ENCODE measurements around the gene VPS37B.

VPS37B gene

GRCh38 chr12:122895704-122896636, at the start of gene VPS37B:
VPS37B (minus strand) TSS chr12:122896124; CDS start chr12:122896062, 62 bp downstream.
- TF ChIP-seq GATA2 (IDR thresholded peaks at IDR 0.05; ENCODE audit: low read depth, low read length) (no peak), GATA3 (IDR thresholded peaks at IDR 0.05; ENCODE audit: low read depth, low read length) (no peak)

- no peak for TF ChIP-seq GATA3 (IDR thresholded peaks at IDR 0.05; ENCODE audit: low read depth, low read length)
- no peak for TF ChIP-seq GATA2 (IDR thresholded peaks at IDR 0.05; ENCODE audit: low read depth, low read length)
Observed at GRCh38 chr12:122944605-122945592, 49.0 kb upstream of the VPS37B start.

GRCh38 chr12:122943196-122943595, 47.3 kb upstream of the VPS37B start:
- TF ChIP-seq GATA3 (IDR thresholded peaks at IDR 0.05; ENCODE audit: low read depth, low read length) (no peak), GATA2 (IDR thresholded peaks at IDR 0.05; ENCODE audit: low read depth, low read length) (no peak)

- TF ChIP-seq GATA2 (IDR thresholded peaks at IDR 0.05; ENCODE audit: low read depth, low read length), result no peak
- TF ChIP-seq GATA3 (IDR thresholded peaks at IDR 0.05; ENCODE audit: low read depth, low read length), result no peak
Observed at GRCh38 chr12:122942637-122943036, 46.7 kb upstream of the VPS37B start.

DNA sequence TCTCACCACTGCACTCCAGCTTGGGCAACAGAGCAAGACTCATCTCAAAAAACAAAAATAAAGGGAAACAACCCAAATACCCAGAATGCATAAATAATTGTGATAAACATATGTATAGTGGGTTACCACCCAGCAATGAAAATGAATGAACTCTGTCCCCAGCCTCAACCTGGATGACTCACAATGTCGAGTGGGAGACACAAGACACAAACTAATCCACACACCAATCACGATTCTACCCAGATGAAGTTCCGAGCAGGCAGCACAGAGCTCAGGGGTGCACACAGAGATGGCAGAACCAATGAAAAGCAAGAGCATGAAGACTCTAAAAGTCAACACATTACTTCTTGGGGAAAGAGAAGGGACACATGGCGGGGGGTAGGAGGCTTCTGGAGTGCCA, 43.2 kb upstream of the VPS37B start:
- TF ChIP-seq GATA2 (IDR thresholded peaks at IDR 0.05; ENCODE audit: low read depth, low read length) (no peak), GATA3 (IDR thresholded peaks at IDR 0.05; ENCODE audit: low read depth, low read length) (no peak)

- TF ChIP-seq GATA3 (IDR thresholded peaks at IDR 0.05; ENCODE audit: low read depth, low read length), result no peak
- TF ChIP-seq GATA2 (IDR thresholded peaks at IDR 0.05; ENCODE audit: low read depth, low read length), result no peak
Observed at GRCh38 chr12:122937622-122938091, 41.7 kb upstream of the VPS37B start.

- TF ChIP-seq GATA3 (IDR thresholded peaks at IDR 0.05; ENCODE audit: low read depth, low read length), result no peak
- TF ChIP-seq GATA2 (IDR thresholded peaks at IDR 0.05; ENCODE audit: low read depth, low read length), result no peak
Observed at GRCh38 chr12:122935318-122935717, 39.4 kb upstream of the VPS37B start.

DNA sequence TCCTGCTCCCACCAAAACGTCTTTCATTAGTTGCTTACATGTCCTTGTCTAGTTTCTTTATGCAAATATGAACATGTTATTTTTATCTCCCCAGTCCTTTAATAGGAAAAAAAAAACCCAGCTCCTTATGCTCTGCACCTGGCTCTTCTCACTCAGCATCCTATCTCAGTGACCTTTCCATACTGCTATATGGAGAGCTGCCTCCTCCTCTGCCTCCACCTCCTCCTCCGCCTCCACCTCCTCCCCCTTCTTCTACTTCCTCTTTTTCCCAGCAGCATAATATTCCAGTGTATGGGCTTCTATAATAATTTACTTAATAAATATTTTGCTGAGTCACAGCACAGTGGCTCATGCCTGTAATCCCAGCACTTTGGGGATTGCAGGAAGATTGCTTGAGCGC, 38.8 kb upstream of the VPS37B start:
- TF ChIP-seq GATA3 (IDR thresholded peaks at IDR 0.05; ENCODE audit: low read depth, low read length), result no peak
- TF ChIP-seq GATA2 (IDR thresholded peaks at IDR 0.05; ENCODE audit: low read depth, low read length), result no peak

DNA sequence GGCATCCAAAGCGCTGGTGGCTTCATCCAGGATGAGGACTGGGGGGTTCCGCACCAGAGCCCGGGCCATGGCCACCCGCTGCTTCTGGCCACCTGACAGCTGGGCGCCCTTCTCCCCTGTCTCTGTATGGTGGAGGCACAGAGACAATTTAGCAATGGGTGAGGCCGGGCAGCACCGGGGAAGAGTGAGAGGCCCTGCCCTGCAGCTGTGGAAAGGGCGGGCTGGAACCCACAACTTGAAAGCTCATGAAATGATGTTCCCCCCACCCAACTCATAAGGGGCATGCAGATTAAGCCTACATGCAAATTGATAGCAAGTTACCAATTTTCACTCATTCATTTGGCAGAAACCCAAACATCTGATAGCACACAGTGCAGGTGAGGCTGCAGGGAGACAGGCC, 36.3 kb upstream of the VPS37B start:
- no peak for TF ChIP-seq GATA3 (IDR thresholded peaks at IDR 0.05; ENCODE audit: low read depth, low read length)
- no peak for TF ChIP-seq GATA2 (IDR thresholded peaks at IDR 0.05; ENCODE audit: low read depth, low read length)

DNA sequence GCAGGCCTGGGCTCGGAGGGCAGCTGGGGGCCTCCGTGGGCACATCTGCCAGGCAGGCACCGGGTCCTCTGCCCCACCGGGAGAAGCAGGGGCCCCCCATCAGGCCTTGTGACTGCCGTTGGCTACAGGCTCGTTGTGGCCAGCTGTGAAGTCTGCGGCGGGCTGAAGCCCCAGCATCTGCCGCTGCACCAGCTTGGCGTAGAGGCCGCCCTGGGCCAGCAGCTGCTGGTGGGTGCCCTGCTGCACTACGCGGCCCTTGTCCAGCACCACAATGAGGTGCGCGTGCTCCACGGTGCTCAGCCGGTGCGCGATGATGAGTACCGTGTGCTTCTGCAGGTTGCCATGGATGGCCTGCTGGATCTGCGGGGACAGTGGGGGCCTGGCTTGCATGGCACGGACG, 33.9 kb upstream of the VPS37B start:
- TF ChIP-seq GATA3 (IDR thresholded peaks at IDR 0.05; ENCODE audit: low read depth, low read length) (no peak), GATA2 (IDR thresholded peaks at IDR 0.05; ENCODE audit: low read depth, low read length) (no peak)

DNA sequence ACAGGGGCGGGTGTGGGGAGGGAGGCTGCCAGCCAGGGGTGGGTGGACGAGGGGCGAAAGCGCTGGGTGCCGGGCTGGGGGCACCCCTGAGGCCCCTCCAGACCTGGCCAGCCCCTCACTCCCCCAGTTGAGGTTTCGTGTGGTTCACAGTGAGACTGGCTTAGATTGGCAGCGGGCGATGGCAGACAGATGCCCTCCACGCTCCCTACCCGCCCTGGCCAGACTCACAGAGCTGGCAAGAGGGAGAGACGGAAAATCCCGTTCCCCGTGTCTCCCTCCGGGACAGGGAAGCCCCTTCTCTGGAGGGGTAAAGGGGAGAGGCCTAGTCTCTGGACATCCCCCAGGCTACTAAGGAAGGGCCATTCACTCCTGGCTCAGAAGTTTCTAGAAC, 33.2 kb upstream of the VPS37B start:
- TF ChIP-seq GATA2 (IDR thresholded peaks at IDR 0.05; ENCODE audit: low read depth, low read length) (no peak), GATA3 (IDR thresholded peaks at IDR 0.05; ENCODE audit: low read depth, low read length) (no peak)

DNA sequence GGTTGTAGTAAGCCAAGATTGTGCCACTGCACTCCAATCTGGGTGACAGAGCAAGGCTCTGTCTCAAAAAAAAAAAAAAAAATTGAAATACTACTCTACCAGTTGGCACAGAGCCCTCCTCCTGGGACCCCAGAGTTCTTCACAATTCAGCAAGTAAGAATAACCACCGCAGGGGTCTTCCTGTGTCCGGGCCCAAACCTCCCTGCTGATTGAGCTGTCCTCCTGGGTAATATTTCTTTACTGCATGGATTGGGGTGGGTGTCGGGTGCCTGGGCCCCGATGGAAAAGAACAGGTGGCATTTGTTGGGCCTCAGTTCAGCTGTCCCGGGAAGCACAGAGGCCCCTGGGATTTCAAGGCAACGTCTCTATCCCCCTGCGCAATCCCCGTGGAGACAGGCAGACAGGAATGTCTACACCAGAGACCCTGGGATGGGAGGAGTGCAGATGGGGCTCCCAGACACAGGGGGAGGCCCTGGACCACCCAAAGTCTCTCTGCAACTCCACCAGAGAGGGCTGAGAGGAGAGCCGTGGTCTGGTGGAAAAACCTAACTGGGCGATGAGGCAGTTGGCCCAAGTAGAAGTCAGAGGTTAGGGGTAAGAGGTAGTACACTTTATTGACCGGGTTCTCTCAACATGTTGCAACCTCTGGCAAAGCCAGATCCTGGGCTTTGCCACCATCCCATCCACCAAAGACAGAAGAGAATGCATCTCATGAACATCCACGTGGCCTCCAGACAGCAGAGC, 32.7 kb upstream of the VPS37B start:
- no peak for TF ChIP-seq GATA2 (IDR thresholded peaks at IDR 0.05; ENCODE audit: low read depth, low read length)
- TF ChIP-seq GATA3 (IDR thresholded peaks at IDR 0.05; ENCODE audit: low read depth, low read length), result no peak

- TF ChIP-seq GATA2 (IDR thresholded peaks at IDR 0.05; ENCODE audit: low read depth, low read length) (no peak), GATA3 (IDR thresholded peaks at IDR 0.05; ENCODE audit: low read depth, low read length) (no peak)
Observed at GRCh38 chr12:122927756-122928403, 32.0 kb upstream of the VPS37B start.
